H1 (cell line): Measurements from ENCODE around the gene PAX5. TPM values are rescaled to one million over a fixed set of nuclear protein-coding genes. Genes with fewer than 3 reads are reported as not detected.

Source experiments
- RNF2 ChIP-seq: fragments of 200-900, 300-1000 bp; sonication (generic); IDR thresholded peaks from 2 replicates; pipeline ENCODE4 v1.7.1; 2016; ENCODE audit warnings: borderline replicate concordance, low read depth, mild to moderate bottlenecking, antibody characterized with exemption, low read length; ENCODE audit not compliant: poor library complexity, severe bottlenecking; ENCODE audit errors: missing control alignments
- polyA plus RNA-seq, 7 experiments: library from polyadenylated mRNA; depleted of rRNA in 3 of 7; stranded (reverse) in 5 of 7; unstranded in 2 of 7; fragments of >200 nt in 5 of 7; fragments of 200-250 nt in 2 of 7; gene quantifications; 1 replicate in 5 of 7; 2 replicates in 1 of 7; 4 replicates in 1 of 7; pipeline versions ENCODE4 v1.2.1 to v1.2.3, GENCODE V29; 2011 to 2013; ENCODE audit warnings: missing spikeins in 2 of 7, mixed read lengths in 2 of 7
- total RNA-seq: library from RNA; stranded (reverse); fragmentation: NEBNext Ultra II Directional; extraction: Animal tissue kit (Norgen Biotek cat#: 25700); gene quantifications from 2 replicates; pipeline ENCODE4 v1.2.1, GENCODE V29; 2021

PAX5 gene
- total and polyA plus RNA-seq, 2 of the 8 experiments (the other 6 are each of a cell fraction or from before 2014, with no cell fraction given) = 0.29 to 0.43 TPM

DNA sequence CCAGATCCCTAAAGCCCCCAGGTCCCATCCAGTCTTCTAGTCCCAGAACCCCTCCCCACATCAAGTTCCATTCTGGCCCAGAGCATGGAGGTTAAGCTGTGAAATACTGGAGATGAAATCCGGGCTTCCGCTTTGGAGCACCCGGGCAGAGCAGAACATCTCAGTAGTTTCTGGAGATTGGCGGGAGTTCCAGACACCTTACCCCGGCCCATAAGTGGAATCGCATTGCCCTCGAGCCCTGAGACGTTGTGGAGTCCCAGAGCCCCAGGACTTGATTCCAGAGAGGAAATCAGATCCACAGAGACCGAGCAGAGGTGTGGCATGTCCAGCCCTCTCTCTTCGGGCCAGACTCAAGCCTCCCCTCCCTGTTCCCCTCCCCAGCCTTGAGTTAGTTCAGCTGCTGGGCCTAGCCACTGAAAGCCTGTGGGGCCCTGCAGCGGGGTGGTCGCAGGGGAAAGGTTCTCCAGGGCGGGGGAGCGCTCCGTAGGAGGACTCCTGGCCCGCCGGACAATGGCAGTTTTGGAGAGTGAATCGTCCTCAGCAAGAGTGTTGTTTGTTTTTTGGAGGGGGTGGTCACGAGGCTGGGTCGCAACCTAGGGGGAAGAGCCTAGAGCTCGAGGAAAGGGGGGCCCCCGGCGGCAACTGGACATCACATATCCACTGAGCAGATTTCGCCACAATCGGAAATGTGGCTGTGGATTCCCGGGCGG lies 1.0 kb upstream of the PAX5 start (continued):
- no peak for TF ChIP-seq RNF2
